ENCODE results near the gene LRRC4C.

Gene LRRC4C

GRCh38 chr11:41301023-41301422, 158.4 kb downstream of the LRRC4C start:
- H3K36me3 ChIP-seq (ENCODE audit: insufficient read depth, low read length): no peaks in the 10 kb centered on the region
- no peak overlapping the region for H3K27ac ChIP-seq (ENCODE audit: low read depth, low read length)
- no peaks in the 10 kb centered on the region for H3K4me1 ChIP-seq (ENCODE audit: control insufficient read depth, insufficient read depth, low read length, unreplicated experiment)
- no peak overlapping the region for H2AFZ ChIP-seq (ENCODE audit: low read length, unreplicated experiment)
- no peaks in the 10 kb centered on the region for H3K79me2 ChIP-seq (ENCODE audit: control insufficient read depth, insufficient read depth, low read length, unreplicated experiment)
- H3K4me3 ChIP-seq (ENCODE audit: low read depth, low read length): no peak overlapping the region
- H3K27me3 ChIP-seq (ENCODE audit: insufficient read depth, low read length): no peaks in the 10 kb centered on the region

DNA sequence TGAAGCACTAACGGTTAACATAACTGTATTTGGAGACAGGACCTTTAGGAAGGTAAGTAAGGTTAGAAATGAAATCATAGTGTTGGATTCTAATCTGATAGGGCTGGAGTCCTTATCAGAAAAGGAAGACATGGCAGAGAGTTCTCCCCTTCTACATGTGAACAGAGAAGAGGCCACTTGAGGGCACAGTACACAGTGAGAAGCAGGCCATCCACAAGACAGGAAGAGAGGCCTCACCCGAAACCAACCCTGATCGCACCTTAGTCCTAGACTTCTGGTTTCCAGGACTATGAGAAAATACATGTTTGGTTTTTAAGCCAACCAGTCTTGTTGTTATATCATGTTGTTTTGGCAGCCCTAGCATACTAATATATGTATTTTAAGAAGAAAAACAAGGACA, 170.0 kb downstream of the LRRC4C start:
- Histone ChIP-seq H3K27me3 (ENCODE audit: insufficient read depth, low read length) (no peaks in the 10 kb centered on the region), H3K79me2 (ENCODE audit: control insufficient read depth, insufficient read depth, low read length, unreplicated experiment) (no peaks in the 10 kb centered on the region), H3K36me3 (ENCODE audit: insufficient read depth, low read length) (no peaks in the 10 kb centered on the region), H3K4me3 (ENCODE audit: low read depth, low read length) (no peak overlapping the region), H2AFZ (ENCODE audit: low read length, unreplicated experiment) (no peak overlapping the region), H3K4me1 (ENCODE audit: control insufficient read depth, insufficient read depth, low read length, unreplicated experiment) (no peaks in the 10 kb centered on the region), H3K27ac (ENCODE audit: low read depth, low read length) (no peak overlapping the region)

DNA sequence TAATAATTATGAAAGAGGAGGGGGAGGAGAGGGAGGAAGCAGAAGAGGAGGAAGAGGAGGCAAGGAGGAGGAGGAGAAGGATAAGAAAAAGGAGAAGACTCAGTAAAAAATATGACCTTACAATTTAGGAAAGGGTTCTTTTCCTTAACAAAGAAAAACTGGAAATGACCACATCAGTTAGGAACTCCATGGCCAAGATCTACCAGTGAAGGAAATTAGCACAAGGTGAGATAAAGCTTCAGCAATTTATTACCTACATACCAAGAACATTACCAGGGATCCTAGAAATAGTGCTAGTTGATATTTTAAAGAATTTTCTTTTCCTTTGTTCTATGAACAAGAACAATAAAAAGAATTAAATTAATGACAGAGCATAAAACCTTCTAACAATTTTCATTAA, 172.7 kb downstream of the LRRC4C start:
- Histone ChIP-seq H3K27me3 (ENCODE audit: insufficient read depth, low read length) (no peaks in the 10 kb centered on the region), H2AFZ (ENCODE audit: low read length, unreplicated experiment) (no peak overlapping the region), H3K4me1 (ENCODE audit: control insufficient read depth, insufficient read depth, low read length, unreplicated experiment) (no peaks in the 10 kb centered on the region), H3K4me3 (ENCODE audit: low read depth, low read length) (no peak overlapping the region), H3K36me3 (ENCODE audit: insufficient read depth, low read length) (no peaks in the 10 kb centered on the region), H3K79me2 (ENCODE audit: control insufficient read depth, insufficient read depth, low read length, unreplicated experiment) (no peaks in the 10 kb centered on the region), H3K27ac (ENCODE audit: low read depth, low read length) (no peak overlapping the region)

- Histone ChIP-seq H3K4me1 (ENCODE audit: control insufficient read depth, insufficient read depth, low read length, unreplicated experiment) (no peaks in the 10 kb centered on the region), H3K27me3 (ENCODE audit: insufficient read depth, low read length) (no peaks in the 10 kb centered on the region), H3K36me3 (ENCODE audit: insufficient read depth, low read length) (no peaks in the 10 kb centered on the region), H3K27ac (ENCODE audit: low read depth, low read length) (no peak overlapping the region), H2AFZ (ENCODE audit: low read length, unreplicated experiment) (no peak overlapping the region), H3K4me3 (ENCODE audit: low read depth, low read length) (no peak overlapping the region), H3K79me2 (ENCODE audit: control insufficient read depth, insufficient read depth, low read length, unreplicated experiment) (no peaks in the 10 kb centered on the region)
Measured at GRCh38 chr11:41284354-41284753, 175.1 kb downstream of the LRRC4C start.

- Histone ChIP-seq H3K27ac (ENCODE audit: low read depth, low read length) (no peak overlapping the region), H2AFZ (ENCODE audit: low read length, unreplicated experiment) (no peak overlapping the region), H3K27me3 (ENCODE audit: insufficient read depth, low read length) (no peaks in the 10 kb centered on the region), H3K79me2 (ENCODE audit: control insufficient read depth, insufficient read depth, low read length, unreplicated experiment) (no peaks in the 10 kb centered on the region), H3K36me3 (ENCODE audit: insufficient read depth, low read length) (no peaks in the 10 kb centered on the region), H3K4me3 (ENCODE audit: low read depth, low read length) (no peak overlapping the region), H3K4me1 (ENCODE audit: control insufficient read depth, insufficient read depth, low read length, unreplicated experiment) (no peaks in the 10 kb centered on the region)
Measured at GRCh38 chr11:41283191-41283930, 176.1 kb downstream of the LRRC4C start.

DNA sequence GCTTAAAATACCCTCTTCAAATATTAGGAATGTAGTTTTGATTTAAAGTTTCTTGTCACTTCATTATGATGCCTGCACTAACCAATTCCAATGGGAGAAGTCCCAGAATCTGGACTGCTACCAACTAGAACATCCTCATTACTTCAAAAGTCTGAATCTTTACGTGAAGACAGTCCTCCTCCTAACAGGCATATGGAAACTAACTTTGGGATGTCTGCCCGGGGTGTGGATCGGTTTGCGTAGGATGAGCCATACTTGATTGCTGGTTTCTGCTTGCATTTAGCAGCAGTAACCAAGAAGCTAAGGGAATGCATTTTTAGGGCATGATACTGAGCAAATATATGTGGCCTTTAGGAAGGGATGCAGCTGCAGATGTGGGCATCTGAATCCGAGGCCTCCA, 177.1 kb downstream of the LRRC4C start:
- Histone ChIP-seq H3K4me1 (ENCODE audit: control insufficient read depth, insufficient read depth, low read length, unreplicated experiment) (no peaks in the 10 kb centered on the region), H3K27ac (ENCODE audit: low read depth, low read length) (no peak overlapping the region), H3K36me3 (ENCODE audit: insufficient read depth, low read length) (no peaks in the 10 kb centered on the region), H3K4me3 (ENCODE audit: low read depth, low read length) (no peak overlapping the region), H3K27me3 (ENCODE audit: insufficient read depth, low read length) (no peaks in the 10 kb centered on the region), H3K79me2 (ENCODE audit: control insufficient read depth, insufficient read depth, low read length, unreplicated experiment) (no peaks in the 10 kb centered on the region), H2AFZ (ENCODE audit: low read length, unreplicated experiment) (no peak overlapping the region)

GRCh38 chr11:41281131-41281742, 178.2 kb downstream of the LRRC4C start:
- Histone ChIP-seq H3K79me2 (ENCODE audit: control insufficient read depth, insufficient read depth, low read length, unreplicated experiment) (no peaks in the 10 kb centered on the region), H3K4me3 (ENCODE audit: low read depth, low read length) (no peak overlapping the region), H3K27ac (ENCODE audit: low read depth, low read length) (no peak overlapping the region), H3K4me1 (ENCODE audit: control insufficient read depth, insufficient read depth, low read length, unreplicated experiment) (no peaks in the 10 kb centered on the region), H2AFZ (ENCODE audit: low read length, unreplicated experiment) (no peak overlapping the region), H3K36me3 (ENCODE audit: insufficient read depth, low read length) (no peaks in the 10 kb centered on the region), H3K27me3 (ENCODE audit: insufficient read depth, low read length) (no peaks in the 10 kb centered on the region)

GRCh38 chr11:41274831-41275230, 184.6 kb downstream of the LRRC4C start:
- H3K27me3 ChIP-seq (ENCODE audit: insufficient read depth, low read length): no peaks in the 10 kb centered on the region
- no peak overlapping the region for H3K4me3 ChIP-seq (ENCODE audit: low read depth, low read length)
- no peaks in the 10 kb centered on the region for H3K79me2 ChIP-seq (ENCODE audit: control insufficient read depth, insufficient read depth, low read length, unreplicated experiment)
- H2AFZ ChIP-seq (ENCODE audit: low read length, unreplicated experiment): no peak overlapping the region
- no peaks in the 10 kb centered on the region for H3K36me3 ChIP-seq (ENCODE audit: insufficient read depth, low read length)
- H3K27ac ChIP-seq (ENCODE audit: low read depth, low read length): no peak overlapping the region
- H3K4me1 ChIP-seq (ENCODE audit: control insufficient read depth, insufficient read depth, low read length, unreplicated experiment): no peaks in the 10 kb centered on the region

GRCh38 chr11:41273908-41274307, 185.5 kb downstream of the LRRC4C start:
- H2AFZ ChIP-seq (ENCODE audit: low read length, unreplicated experiment): no peak overlapping the region
- no peak overlapping the region for H3K4me3 ChIP-seq (ENCODE audit: low read depth, low read length)
- H3K79me2 ChIP-seq (ENCODE audit: control insufficient read depth, insufficient read depth, low read length, unreplicated experiment): no peaks in the 10 kb centered on the region
- H3K27ac ChIP-seq (ENCODE audit: low read depth, low read length): no peak overlapping the region
- no peaks in the 10 kb centered on the region for H3K27me3 ChIP-seq (ENCODE audit: insufficient read depth, low read length)
- no peaks in the 10 kb centered on the region for H3K36me3 ChIP-seq (ENCODE audit: insufficient read depth, low read length)
- no peaks in the 10 kb centered on the region for H3K4me1 ChIP-seq (ENCODE audit: control insufficient read depth, insufficient read depth, low read length, unreplicated experiment)

DNA sequence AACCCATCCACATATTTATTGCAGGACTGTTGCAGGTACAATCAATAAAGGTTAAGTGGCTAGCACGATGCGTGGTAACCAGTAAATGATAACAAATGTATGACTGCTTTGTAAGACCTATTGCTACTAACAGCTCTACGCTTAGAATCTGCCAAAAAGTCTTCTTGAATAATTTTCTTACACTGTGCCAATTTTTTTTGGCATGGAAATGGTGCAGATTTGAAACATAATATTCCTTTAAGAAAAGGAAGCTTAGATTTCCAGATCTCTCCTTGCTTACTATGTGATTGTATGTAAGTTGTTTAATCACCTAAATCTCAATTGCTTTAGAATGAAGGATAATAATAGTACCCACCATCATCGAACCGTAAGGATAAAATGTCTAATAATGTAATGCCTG, 192.0 kb downstream of the LRRC4C start:
- Histone ChIP-seq H3K36me3 (ENCODE audit: insufficient read depth, low read length) (no peaks in the 10 kb centered on the region), H3K4me1 (ENCODE audit: control insufficient read depth, insufficient read depth, low read length, unreplicated experiment) (no peaks in the 10 kb centered on the region)

GRCh38 chr11:41256041-41256440, 203.4 kb downstream of the LRRC4C start:
- Histone ChIP-seq H3K79me2 (ENCODE audit: control insufficient read depth, insufficient read depth, low read length, unreplicated experiment) (no peaks in the 10 kb centered on the region), H3K4me1 (ENCODE audit: control insufficient read depth, insufficient read depth, low read length, unreplicated experiment) (no peaks in the 10 kb centered on the region), H2AFZ (ENCODE audit: low read length, unreplicated experiment) (no peak overlapping the region), H3K27me3 (ENCODE audit: insufficient read depth, low read length) (no peaks in the 10 kb centered on the region), H3K4me3 (ENCODE audit: low read depth, low read length) (no peak overlapping the region), H3K36me3 (ENCODE audit: insufficient read depth, low read length) (no peaks in the 10 kb centered on the region), H3K27ac (ENCODE audit: low read depth, low read length) (no peak overlapping the region)

More for the DNA sequence above, 192.0 kb downstream of the LRRC4C start:
- no peak overlapping the region for H2AFZ ChIP-seq (ENCODE audit: low read length, unreplicated experiment)
- H3K4me3 ChIP-seq (ENCODE audit: low read depth, low read length): no peak overlapping the region
- H3K27me3 ChIP-seq (ENCODE audit: insufficient read depth, low read length): no peaks in the 10 kb centered on the region
- no peak overlapping the region for H3K27ac ChIP-seq (ENCODE audit: low read depth, low read length)
- no peaks in the 10 kb centered on the region for H3K79me2 ChIP-seq (ENCODE audit: control insufficient read depth, insufficient read depth, low read length, unreplicated experiment)
